GM21381 (cell line): ENCODE measurements around the gene MAPRE2.
"Not testable (repeated sequence)": the region's sequence is repeated elsewhere in the genome, so short reads cannot be mapped to it uniquely, and the experiment has no call there.

Experiments used
- ATAC-seq: cut with Tn5 transposase; IDR thresholded peaks from one replicate; pipeline ENCODE4 v1.9.1; 2021; ENCODE audit warnings: mild to moderate bottlenecking, moderate library complexity; ENCODE audit not compliant: unreplicated experiment

Gene MAPRE2

DNA sequence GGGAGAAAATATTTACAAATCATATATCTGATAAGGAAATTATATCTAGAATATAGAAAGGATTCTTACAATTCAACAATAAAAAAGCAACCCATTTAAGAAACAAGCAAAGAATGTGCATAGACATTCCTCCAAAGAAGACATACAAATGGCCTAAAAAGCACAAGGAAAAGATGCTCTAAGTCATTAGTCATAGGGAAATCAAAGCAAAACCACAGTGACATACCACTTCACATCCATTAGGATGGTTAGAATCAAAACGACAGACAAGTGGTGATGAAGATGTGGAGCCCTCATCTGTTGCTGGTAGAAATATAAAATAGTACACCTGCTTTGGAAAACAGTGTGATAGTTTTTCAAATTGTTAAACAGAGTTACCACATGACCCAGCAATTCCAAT lies 48.2 kb downstream of the MAPRE2 start:
- ATAC-seq = no peak

DNA sequence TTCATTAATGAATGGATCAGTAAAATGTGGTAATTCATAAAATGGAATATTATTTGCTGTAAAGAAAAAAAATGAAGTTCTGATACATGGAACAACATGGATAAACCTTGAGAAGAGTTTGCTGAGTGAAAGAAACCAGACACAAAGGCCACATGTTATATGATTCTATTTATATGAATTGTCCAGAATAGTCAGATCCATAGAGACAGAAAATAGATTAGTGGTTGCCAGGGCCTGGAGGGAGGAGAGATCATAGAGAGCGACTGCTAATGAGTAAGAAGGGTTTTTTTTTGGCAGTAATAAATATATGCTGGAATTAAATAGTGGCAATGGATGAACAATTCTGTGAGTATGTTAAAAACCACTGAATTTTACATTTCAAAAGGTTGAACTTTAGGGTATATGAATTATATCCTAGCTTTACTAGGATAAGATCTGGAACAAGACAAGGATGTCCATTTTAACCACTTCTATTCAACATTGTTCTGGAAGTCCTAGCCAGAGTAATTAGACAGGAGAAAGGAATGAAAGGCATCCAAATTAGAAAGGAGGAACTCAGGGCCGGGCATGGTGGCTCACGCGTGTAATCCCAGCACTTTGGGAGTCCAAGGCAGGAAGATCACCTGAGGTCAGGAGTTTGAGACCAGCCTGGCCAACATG lies 48.8 kb downstream of the MAPRE2 start:
- ATAC-seq = no peak

DNA sequence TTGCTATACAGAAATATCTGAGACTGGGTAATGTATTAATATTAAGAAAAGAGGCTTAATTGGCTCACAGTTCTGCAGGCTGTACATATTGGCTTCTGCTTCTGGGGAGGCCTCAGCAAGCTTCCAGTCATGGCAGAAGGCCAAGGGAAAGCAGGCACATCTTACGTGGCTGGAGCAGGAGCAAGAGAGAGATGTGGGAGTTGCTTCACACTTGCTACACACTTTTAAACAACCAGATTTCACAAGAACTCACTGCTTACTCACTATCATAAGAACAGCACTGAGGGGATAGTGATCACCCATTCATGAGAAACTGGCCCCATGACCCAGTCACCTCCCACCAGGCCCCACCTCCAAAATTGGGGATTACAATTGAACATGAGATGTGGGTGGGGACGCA lies 50.6 kb downstream of the MAPRE2 start:
- ATAC-seq = no peak

DNA sequence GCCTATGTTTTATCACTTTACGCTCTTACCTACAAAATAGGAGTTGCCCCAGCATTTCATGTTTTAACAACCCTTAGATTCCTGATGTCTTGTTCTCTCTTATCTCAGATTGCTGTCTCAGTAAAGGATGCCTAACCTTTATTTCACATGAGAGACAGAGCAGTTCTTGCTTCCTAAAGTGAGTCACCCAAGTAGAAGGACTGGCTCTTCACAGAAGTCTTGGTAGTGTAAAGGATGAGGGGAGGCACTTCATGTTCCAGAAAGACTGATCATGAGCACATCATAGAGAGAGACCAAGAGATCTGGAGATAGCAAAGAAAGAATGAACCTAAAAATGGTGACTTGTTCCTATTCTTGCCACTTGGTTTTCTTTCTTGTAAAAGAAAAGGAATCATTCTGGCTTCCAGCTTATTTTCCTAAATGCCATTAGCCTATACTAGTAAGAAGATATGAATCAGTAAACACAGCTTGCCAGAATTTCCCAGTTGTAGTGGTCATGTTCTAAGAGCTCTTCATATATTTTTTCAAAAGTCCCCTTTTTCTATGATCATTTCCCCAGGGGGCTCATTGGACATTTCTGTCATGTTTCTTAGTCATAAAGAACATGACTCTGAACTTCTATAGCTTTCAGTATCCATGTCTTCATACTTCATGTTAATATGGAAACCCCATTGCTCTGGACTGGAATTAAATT lies 54.9 kb downstream of the MAPRE2 start:
- peak; percentile 80 for ATAC-seq

DNA sequence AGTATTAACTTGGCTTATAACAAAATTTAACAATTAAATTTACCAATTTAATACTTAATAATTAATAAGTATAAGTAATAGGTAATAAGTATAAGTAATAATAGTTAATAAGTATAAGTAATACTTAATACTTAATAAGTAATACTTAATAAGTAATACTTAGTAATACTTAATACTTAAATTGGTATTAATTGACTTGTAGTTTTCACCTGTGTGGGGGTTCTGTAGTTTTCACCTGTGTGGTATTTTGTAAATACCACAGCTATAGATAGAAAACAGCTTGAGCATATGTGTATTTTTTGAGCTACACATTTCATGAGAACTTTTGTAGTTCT lies 55.4 kb downstream of the MAPRE2 start:
- no peak for ATAC-seq

DNA sequence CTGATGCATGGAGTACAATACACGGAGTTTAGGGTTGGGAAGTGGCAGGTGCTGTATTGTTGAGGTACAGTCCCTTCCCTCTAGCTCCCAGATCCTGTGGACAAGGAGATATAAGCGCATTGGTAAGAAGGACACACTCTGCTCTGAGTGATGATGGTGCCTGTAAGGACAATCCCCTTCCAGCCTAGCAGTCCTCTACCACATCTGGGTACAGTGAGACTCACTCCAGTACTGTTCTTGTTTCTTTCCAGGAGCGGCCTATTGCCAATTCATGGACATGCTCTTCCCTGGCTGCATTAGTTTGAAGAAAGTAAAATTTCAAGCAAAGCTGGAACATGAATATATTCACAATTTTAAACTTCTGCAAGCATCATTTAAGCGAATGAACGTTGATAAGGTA lies 56.0 kb downstream of the MAPRE2 start:
- no peak for ATAC-seq

DNA sequence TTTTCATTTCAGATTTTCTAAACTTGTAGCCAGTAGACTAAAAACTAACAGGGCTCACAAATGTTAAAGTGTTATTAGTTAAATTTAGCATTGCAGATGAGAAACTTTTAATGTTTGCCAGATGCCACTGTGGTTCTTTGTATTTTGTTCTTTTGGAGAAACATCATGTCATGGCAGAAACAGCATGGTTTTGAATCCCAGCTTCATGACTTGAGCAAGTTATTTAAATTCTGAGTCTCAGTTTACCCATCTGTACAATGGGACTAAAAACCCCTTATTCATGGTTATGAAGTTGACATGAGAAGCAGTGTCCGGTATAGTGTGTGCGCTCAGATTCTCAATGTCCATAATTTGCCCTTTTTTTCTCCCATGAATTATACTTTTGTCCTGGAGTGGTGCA lies 56.5 kb downstream of the MAPRE2 start:
- no peak for ATAC-seq

DNA sequence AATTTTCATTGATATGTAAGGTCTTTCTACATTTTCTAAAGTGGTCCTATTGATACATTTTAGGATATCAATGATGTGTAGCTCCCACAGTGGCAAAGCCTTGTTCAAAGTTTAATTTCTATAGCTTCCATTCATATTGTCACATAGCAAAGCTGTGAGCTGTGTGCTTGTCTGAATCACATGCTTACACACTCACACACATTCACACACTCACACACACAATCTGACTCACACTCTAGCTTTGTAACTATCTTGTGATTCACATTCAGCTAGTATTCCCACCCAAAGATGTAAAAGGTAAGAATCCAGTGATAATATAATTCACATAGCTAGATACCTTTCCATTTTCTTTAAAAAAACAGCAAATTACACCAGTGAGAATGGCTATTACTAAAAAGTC lies 58.7 kb downstream of the MAPRE2 start:
- no peak for ATAC-seq

DNA sequence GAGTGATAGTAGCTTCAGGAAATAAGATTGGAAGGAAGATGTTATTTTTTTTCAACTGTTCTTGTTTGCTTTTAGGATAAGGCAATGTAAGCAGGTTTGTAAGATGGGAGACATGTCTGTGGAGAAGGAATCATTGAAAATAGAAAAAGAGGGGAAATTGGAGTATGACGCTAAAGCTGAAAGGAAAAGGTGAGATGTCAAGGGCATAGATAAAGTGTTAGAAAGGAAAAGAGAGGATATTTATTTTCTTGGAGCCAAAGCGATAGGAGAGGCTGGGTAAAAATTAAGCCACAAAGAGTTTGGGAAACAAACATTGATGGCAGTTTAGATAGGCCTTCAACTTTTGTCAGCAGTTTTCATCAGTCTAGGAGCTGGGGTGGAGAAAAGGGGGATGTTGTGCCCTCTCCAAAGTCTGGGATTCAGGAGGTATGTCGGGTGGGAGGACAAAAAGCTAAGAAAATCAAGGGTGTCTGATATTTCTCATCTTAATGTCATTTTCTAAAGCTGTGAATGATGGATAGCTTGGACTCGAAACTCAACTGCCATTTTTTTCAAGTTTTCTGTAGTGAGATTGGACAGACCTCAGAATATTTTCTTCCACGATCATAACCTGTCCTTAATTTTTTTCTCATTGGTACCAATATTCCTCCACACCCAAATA lies 63.3 kb downstream of the MAPRE2 start:
- no peak for ATAC-seq

DNA sequence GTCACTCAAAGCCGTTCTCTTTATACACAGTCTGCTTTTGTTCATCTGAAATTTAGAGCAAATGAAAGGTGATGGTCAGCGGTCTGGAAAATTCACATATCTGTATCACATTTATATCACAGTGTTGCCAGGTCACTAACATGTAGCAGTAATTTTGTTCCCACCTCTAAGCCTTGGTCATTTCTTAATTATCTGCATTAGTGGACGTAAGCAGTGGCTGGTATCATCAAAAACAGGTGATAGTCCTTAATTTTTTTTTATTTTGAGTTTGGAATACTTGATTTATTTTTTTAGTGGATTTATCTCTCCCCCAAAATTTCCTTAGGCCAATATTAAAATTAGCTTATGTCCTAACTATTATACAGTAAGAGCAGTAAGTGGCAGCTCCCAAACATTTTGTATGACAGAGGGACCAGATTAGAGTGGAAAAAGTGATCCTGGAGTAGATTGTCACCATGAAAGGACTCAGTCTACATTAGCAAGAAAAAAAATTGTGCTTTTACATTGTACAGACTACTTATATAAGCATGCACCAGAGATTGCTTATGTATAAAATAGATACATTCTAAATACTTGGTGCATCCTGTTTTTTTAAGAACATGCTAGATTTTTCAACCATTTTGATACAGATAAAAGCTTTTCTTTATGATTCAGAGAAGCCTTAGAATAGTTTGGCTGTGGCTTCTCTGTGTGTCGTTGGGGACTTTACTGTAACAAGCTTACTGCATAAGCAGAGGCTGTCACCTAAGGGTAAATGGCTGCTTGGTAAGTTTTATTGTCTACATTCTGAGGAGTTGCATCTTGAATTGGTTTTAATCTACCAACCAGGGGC lies 65.0 kb downstream of the MAPRE2 start:
- no peak for ATAC-seq

DNA sequence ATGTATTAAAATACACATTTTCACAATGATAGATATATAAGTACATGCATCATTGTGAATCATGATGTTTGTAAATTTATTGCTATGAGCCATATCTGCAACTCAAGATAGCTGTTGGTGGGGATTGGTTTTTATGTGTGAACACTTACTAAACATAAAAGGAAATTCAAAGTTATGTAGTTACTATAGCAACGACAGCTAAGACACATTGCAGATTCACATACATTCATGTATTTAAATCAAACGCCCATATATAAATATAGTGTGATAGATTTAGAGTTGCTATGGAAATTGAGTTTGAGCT lies 65.6 kb downstream of the MAPRE2 start:
- no peak for ATAC-seq

DNA sequence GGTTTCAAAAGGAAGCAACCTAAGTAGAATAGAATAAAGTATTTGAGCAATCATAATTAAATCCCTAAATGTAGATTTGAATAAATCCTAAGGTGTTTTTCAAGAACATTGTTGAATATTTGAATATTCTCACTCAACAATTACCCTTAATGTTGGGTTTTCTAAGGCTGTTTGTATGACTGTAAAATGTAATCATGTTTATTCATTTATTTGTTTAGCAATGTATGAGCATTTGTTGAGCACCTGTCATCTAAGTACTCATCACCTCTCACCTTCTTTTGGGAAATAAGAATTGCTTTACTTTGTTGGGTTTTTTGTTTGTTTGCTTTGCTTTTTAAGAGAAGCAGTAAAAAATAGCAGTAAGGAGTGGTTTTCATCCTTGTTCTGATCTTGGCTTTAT lies 66.0 kb downstream of the MAPRE2 start:
- no peak for ATAC-seq

DNA sequence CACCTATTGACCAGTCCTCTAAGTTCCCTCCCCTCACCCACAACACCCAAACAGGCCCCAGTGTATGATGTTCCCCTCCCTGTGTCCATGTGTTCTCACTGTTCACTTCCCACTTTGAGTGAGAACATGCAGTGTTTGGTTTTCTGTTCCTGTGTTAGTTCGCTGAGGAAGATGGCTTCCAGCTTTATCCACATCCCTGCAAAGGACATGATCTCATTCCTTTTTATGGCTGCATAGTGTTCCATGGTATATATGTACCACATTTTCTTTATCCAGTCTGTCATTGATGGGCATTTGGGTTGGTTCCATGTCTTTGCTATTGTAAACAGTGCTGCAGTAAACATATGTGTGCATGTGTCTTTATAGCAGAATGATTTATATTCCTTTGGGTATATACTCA lies 66.9 kb downstream of the MAPRE2 start:
- not testable (repeated sequence) for ATAC-seq

DNA sequence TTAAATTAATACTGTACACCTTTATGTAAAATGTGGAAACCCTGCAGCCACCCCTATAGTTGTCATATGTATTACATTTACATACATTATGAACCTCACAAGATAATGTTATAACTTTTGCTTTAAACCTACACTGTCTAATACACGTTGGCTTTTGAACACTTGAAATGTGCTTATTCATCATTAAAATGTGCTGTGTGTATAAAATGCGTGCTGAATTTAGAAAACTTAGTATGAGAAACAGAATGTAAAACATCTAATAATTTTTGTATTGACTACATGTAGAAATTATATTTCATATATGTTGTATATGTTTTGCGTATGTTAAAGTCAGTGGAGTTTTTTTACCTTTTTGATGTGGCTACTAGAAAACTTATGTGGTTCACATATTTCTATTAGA lies 68.8 kb downstream of the MAPRE2 start:
- no peak for ATAC-seq

DNA sequence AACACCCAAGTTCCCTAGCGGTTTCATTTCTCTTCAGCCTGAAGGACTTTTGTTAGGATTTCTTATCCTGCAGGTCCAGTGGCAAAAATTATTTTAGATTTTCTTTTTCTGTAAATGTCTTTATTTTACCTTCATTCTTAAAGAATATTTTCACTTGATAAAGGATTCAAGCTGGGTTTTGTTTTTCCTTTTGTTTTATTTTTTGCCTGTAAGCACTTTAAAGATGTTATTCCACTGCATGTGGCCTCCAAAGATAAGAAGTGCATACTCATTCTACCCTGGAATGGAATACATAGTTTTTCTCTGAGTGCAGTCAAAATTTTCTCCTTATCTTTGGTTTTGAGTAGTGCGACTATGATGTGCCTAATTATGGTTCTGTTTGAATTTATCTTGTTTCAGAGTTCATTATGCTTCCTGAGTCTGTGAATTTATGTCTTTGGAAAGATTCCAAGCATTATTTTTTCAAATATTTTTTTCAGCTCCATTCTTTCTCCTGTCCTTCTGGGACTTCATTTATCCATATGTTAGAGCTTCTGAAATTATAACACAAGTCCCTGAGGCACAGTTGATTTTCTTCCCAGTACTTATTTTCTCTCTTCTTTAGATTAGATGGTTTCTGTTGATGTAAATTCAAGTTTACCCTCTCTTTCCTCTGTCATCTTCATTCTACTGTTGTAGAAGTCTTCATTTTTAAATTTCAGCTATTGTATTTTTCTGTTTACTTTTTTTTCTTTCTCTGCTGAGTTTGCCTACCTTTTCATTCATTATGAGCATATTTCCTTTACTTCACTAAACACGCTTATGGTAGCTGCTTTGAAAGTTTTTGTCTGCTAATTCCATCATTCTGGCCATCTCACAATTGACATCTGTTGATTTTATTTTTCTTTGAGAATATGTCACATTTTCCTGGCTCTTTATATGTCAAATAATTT lies 69.6 kb downstream of the MAPRE2 start:
- ATAC-seq = no peak

DNA sequence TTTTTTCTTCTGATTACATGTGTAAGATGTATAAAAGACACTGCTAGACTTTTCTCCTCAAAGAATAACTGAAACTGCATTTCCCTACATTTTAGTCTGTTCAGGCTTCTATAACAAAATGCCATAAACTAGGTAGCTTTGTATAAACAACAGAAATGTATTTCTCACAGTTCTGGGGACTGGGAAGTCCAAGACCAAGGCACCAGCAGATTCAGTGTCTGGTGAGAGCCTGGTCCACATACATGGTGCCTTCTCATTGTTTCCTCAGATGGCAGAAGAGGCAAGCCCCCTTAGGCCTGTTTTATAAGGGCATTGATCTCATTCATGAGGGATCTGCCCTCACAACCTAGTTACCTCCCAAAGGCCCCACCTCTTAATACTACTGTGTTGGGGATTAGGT lies 71.5 kb downstream of the MAPRE2 start:
- ATAC-seq = no peak

DNA sequence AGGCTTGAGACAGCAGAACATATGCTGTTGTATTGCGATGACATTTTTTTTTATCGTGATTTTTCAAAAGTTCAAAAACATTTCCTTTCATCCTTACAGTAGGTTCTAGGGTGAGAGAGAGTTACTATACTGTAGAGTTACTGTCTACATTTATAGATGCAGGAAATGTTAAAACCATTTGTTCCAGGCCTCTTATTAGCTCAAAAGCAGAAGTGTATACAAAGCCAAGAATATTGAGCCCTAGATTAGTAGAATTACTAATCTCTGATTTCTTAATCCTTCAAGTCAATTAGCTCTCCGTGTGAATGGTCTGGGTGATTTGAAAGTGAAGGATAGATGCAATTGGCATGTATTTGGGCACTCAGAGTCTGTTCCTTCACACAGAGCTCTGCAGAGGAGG lies 73.1 kb downstream of the MAPRE2 start:
- ATAC-seq = no peak

DNA sequence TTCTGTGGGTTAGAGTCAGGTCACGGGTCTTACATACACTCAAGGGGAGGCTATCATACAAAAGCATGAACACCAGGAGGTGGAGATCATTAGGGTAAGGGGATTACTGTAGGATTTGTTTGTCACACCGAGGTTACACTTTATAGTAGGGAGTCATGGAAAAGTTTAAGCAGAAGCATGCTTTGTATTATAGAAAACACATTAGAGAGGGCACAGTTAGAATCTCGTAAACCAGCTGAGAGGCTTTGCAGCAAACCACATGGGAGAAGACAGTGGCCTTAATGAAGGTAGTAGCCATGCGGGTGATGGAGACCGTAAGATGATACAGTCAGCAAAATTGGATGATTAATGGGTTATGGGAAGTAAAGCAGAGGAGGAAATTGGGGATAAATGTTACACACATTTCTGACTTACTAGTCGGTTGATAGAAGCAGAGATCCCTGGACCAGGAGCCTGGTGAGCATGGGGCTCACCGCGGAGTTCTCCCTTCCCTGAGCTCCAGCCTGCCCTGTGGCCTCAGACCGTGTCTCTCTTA lies 75.6 kb downstream of the MAPRE2 start:
- ATAC-seq = no peak

DNA sequence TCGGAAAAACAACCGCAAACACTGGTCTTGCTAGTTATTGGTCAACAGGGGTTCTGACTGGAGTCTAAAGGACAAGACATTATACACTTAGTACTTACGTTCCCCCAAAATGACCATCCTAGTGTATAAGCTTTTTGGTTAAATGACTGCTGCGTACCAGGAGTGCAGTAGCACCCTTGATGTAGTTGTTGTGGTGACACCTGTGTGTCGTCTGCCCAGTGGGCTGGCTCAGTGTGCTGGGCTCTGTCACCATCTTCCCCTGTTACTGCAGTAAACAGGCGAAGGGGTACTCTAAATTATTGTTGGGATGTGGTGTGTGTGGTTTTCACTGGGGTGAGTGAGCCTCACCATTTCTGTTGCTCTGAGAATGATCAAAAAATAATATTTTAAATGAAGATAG lies 76.2 kb downstream of the MAPRE2 start:
- ATAC-seq = no peak

DNA sequence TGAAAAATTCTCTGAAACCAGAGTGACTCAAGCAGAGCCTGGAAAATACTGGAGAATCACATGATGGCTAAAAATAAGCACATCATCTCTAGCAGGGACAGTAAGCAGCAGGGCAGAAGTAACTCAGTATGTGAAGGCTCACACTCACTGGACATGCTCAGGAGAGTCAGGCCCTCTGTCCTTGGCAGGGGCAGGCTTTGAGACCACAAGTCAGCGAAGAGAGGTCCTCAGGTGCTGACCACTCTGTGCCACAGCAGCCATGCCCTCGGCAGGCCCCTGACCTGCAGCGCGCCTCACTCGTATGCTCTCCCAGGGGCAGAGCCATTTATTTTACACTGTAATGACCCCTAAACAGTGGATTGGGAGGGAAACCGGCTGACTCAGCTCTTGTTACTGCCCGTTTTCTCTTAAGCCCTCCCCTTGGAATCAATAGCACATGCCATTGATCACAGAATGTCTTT lies 76.8 kb downstream of the MAPRE2 start:
- no peak for ATAC-seq
